GM21526 (cell line): ENCODE results near the gene ADAM15.

ENCODE experiments used
- ATAC-seq: cut with Tn5 transposase; IDR thresholded peaks from one replicate; pipeline ENCODE4 v1.9.1; 2021; ENCODE audit warnings: moderate library complexity; ENCODE audit not compliant: unreplicated experiment, low FRiP score

The ADAM15 gene

DNA sequence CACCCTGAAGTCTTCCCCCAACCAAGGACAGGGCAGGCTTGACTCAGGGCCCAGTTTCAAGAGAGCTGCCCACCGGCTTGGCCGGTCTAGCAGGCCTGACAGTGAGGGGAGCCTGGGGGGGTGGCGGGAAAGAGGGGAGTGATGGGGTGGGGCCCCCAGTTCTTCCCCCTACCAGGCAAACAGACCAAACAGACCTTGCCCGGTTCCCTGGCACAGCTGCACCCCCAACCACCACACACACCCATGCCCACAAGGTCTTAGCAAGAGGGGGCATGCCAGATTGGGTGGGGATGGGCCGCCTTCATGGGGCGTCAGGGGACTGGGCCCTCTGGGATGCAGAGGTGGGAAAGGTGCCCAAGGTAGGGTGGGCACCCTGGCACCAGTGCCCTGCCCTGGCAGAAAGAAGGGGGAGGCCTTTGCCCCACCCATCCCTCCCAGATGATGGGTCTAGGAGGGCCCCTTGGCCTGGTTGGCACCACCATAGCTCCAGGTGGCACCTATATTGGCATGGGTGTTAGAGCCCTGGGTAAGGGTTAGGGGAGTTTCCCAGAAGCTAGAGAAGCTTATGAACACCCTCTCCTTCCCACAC, 39.6 kb upstream of the ADAM15 start:
- ATAC-seq: no peak

DNA sequence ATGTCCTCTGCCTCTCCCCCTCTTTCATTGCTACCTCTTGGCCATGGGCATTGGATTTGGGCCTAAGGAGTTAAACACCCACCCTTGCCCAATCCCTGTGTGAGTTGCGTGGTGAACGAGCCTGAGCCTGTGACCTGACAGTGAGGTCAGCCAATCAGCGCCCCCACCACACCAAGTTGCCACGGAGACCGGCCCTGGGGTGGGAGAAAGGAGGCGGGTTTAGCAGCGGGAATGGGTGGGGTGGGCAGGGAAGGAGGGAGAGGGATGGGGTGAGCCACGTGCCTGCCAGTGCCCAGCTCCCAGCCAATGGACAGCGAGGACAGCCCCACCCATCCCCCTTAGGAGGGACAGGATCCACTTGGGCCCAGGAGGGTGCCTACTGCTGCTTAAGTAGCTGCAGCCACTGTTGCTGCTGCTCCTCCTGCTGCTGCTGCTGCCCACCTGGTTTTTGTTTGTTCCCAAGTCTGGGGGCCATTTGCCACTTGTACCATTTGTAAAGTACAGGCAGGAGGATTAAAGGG, 39.0 kb upstream of the ADAM15 start:
- no peak for ATAC-seq

DNA sequence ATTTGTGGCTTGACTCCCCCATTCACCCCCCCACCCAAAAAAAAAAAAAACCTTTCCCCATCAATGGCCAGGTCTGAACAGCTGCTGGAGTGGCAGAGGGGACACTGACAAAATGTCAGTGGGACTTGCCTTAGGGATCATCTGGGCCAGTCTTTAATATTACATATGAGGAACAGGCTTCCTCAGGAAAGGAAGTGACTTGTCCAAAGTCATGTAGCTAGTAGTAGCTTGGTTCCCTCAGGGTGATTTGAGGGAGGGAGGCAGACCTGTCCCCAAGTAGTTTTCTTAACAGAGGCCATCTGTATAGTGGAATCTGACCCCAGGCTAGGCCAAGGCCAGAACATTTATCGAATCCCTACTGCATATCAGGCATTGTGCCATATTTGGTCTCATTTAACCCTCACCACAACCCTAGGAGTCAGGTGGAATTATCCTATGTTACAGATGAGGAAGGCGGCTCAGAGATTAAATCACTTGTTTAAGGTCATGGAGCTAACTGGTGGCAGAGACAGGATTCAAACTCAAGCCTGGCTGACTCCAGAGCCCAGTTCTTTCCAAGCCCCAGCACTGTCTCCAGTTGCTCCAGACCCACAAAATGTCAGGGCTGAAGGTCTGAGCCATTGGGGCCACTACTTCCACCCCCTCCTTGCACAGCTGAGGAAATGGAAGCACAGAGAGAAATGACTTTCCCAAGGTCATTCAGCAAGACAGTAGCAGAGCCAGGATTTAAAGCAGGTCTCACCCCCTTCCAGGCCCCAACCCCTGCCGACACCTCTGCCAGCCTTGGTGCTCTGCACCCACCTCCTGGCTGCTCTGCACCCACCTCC, 38.1 kb upstream of the ADAM15 start:
- ATAC-seq: no peak

DNA sequence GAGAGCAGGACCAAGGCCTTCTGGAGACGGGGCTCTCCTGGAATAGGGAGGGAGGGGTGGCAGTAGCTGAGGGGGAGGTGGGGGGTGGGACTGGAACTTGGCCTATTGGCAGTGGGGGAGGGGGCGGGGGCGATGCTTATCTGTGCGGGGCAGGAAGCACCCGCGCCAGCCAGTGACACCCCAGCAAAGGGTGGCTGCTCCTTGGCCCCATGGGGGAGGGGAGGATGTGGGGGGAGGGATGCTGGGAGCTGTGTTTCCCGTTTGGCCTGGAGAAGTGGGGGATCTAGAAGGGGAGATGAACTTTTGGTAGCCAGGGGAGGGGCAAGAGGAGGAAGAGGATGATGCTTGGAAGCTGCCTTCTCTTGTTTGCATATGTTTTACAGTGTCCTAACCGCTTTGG, 37.5 kb upstream of the ADAM15 start:
- ATAC-seq: no peak

DNA sequence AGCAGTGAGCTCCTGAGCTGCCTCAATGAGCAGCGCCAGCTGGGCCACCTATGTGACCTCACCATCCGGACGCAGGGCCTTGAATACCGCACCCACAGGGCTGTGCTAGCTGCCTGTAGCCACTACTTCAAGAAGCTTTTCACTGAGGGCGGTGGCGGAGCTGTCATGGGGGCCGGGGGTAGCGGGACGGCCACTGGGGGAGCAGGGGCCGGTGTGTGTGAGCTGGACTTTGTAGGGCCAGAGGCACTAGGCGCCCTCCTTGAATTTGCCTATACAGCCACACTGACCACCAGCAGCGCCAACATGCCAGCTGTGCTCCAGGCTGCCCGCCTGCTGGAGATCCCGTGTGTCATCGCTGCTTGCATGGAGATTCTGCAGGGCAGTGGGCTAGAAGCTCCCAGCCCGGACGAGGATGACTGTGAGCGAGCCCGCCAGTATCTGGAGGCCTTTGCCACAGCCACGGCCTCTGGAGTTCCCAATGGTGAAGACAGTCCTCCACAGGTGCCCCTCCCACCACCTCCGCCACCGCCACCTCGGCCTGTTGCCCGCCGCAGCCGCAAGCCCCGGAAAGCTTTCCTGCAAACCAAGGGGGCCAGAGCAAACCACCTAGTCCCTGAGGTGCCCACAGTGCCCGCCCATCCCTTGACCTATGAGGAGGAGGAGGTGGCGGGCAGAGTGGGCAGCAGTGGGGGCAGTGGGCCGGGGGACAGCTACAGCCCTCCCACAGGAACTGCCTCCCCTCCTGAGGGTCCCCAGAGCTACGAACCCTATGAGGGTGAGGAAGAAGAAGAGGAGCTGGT, 36.2 kb upstream of the ADAM15 start:
- ATAC-seq: no peak

DNA sequence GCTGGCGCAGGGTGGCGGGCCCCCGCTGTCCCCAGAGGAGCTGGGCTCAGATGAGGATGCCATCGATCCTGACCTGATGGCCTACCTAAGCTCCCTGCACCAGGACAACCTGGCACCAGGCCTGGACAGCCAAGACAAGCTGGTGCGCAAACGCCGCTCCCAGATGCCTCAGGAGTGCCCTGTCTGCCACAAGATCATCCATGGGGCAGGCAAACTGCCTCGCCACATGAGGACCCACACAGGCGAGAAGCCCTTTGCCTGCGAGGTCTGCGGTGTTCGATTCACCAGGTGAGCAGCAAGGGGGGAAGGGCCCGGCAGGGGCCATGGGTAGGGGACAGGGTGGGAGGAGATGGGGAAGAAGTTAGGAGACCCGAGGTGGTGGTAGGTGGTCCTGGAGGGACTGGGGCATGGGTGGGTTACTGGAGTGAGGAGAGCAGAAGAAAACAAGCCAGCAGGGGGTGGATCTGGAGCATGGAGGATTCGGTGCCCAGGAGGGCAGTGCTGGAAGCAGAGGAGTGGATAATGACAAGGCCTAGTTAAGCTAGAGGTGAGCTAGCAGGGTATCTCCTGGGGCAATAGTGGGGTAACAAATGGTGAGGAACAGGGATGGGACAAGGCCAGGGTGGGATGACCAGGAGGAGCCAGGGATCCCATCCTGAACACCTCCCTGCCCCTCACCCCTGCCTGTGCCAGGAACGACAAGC, 35.4 kb upstream of the ADAM15 start:
- no peak for ATAC-seq

DNA sequence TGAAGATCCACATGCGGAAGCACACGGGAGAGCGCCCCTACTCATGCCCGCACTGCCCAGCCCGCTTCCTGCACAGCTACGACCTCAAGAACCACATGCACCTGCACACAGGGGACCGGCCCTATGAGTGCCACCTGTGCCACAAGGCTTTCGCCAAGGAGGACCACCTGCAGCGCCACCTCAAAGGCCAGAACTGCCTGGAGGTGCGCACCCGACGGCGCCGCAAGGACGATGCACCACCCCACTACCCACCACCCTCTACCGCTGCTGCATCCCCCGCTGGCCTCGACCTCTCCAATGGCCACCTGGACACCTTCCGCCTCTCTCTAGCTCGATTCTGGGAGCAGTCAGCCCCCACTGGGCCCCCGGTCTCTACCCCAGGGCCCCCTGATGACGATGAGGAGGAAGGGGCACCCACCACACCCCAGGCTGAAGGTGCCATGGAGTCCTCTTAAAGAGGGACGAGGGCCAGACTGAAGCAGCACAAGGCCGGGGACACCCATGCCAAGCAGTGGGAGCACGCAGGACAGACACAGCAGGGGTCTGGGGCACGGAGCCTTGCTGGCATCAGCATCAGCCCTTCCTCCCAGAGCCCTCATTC, 34.8 kb upstream of the ADAM15 start:
- ATAC-seq: no peak

DNA sequence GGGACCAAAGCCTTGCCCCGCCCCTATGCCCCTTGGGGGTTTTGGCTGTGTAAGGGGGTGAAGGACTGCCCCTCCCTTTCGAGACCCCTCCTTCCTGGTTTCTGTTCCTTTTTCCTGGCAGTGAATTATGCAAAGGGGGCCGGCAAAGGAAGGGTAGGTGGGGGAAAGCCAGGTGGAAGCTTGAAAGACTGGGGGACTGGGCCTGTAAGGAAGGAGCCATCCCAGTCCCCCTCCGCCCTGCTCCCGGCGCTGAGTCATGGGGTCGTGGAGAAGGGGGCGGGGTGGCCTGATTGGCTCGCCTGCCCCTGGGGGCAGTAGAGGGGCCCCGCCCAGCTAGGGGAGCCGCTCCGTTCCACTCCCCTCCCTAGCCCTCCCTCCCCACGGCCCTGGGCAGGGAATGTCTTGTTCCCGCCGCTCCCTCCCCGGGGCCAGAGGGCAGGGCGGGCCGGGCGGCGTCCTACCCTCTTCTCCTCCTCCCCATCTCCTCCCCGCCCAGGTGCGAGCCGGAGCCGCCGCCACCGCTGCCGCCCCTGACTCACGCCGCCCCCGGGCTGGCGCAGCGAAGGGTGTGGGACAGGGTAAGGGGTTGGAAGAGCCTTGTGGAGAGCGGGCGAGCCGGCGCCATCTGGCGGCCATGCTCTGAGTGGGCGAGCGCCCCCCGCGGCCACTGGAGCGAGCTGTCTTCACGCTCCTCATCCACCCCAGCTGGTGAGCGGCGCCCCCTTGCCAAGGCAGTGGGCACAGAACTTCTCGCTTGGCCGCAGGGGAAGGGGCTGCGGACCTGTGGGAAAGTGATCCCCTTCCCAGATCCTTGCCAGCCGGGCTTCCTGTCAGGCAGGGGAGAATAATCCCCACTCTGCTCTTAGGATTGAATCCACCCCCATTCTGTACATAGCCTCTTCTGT, 33.8 kb upstream of the ADAM15 start:
- no peak for ATAC-seq

DNA sequence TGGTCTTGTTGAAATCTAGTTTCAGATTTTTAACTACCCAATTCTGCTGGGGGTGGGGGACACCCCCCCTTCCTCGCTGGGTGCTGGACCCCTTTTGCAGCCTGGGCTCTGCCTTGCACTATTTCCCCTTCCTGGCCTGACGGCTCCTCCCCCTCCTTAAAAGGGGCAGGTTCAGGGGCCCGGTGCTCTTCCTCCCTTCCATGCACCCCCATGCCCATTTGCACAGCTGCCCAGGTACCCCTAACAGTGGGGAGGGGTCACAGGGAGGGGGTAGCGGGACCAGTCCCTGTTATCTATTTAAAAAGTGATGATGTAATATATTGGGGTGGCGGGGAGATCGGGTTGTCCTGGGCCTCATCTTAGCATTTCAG, 33.2 kb upstream of the ADAM15 start:
- no peak for ATAC-seq

DNA sequence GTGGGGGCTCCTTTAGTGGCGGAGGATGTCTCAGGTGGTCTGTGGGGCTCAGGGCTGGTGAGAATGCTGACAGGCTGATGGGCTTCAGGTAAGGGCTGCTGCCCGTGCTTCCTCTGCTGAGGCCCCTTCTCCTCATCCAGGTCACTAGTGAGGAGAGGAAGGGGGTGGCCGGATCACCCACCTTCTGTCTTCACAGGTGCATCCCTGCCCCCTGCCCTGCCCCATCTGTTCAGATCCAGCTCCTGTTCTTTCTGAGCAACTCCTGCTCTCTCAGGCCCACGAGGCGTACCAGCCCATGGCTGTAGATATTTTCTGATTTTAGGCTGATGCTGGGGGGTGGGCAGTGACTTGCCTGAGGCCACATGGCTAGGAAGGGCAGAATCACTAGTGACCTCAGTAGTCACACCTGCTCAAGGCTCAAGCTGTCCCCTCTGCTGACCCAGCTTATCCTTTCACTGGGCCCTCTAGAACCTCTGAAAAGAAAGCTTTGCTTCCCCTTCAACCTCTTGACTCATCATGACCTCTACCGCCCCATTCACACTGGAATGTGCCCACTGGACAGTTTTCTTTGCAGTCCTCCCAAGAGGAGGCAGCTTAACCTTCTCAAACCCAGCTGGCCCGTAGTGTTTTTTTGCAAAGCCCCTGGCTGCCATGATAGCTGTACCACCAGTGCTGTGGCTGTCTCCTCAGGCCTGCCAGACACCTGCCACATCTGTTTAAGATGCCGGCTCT, 32.3 kb upstream of the ADAM15 start:
- ATAC-seq: no peak

DNA sequence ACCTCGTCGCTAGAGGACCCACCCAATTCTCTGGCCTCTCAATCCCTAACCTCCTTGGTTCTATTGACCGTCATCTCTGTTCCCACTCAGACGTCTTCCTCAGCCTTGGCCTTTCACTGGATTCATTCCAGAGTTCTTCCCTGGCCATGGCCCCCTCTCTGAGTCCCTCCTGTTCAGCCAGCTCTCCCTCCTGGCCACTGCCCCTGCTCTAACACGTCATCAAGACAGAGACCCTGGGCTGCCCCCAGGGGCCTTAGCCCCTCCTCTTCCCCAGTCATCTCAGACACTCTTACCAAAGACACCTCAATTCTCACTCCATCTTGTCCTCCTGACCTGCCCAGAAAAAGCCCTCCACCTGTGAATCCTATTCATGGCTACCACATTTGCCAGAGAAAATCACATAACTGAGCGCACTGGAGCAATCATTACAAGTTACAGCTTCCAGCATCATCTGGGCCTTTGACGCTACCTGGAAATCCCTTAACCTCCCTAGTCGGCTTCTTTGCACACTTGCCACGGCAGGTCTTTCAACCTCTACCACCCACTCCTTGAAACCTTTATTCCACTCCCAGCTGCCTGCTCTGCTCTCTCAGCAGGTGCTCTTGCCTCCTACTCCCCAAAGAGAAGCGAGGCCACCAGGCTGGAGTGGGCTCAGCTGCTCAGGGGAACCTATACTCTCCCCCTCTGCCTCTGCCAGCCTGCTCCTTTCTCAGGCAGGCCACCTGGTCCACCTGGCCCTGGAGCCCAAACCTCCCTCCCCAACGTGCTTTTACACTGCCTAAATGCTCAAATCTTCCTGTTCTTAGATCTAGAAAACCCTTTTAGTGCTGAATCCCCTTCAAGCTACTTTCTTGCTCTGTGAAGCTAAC, 31.5 kb upstream of the ADAM15 start:
- no peak for ATAC-seq

DNA sequence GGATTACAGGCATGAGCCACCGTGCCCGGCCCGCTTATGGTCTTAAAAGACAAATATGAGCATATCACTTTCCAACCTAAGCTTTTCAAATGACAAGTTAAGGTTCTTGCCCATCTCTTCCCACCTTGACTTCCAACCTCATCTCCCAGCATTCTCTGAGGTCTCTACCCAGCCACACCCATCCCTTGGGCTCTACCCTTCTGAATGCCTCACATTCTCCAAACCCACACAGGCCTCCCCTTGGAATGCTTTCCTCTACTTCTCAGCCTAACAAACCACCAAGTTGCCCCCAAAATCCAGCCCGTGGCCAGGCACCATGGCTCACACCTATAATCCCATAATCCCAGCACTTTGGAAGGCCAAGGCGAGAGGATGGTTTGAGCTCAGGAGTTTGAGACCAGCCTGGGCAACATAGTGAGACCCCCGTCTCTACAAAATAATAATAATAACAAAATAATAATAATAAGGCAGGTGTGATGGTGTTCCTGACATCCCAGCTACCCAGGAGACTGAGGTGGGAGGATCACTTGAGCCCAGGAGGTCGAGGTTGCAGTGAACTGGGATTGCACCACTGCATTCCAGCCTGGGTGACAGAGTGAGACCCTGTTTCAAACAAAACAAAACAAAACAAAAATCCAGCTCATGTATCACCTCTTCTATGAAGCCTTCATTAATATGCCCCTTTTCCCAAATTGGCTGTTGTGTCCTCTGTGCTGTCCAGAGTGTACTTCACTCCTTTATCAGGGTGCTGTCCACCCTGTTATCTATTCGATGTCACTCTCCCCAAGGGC, 28.8 kb upstream of the ADAM15 start:
- ATAC-seq: no peak

DNA sequence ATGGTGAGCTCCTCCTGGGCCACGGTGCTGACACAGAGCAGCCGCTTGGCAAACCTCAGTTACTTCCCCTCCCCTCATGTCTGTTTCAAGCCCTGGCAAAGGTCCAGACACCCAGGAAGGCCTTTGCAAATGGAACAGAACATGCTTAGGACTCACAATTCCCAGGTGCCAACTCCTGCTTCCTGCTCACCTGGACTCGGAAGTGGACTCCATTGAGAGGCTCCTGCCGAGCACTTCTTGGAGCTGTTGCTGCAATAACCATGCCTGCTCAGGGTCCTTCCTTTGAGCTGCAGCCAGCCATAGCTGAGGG, 28.2 kb upstream of the ADAM15 start:
- ATAC-seq: no peak

DNA sequence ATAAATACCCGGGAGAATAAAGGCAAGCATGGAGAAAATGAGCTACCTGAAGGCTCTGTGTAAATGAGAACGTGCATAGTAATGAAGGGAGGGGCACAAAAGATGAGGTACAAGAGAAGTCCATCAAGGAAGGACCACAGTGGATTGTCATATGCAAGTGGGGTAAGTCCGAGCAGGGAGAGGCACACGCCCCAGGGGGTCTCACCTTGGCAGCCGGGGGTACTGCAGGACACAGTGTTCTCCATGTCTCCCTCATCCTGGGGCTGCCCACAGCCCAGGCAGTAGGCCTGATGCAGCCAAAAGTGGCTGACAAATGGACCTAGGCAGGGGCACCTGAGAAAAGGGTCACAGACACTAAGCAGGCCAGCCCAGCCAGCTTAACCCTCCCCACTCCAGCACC, 27.5 kb upstream of the ADAM15 start:
- no peak for ATAC-seq

DNA sequence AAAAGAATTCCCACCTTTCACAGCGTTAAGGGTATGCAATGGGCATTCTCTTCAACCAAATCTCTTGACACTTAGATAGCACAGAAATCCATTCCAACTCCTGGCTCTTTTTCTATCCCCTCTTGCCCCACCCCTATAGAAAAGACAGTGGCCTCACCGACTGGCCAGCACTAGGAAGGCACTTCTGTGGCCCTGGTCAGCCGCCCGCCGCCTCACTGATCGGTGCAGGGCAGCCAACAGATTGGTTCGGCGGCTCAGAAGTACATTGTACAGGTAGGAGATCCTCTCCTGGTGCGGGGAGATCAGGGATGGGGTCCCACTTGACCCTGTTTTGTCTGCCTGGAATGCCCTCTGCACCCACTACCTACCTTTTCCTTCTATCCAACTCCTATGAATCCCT, 26.8 kb upstream of the ADAM15 start:
- no peak for ATAC-seq

DNA sequence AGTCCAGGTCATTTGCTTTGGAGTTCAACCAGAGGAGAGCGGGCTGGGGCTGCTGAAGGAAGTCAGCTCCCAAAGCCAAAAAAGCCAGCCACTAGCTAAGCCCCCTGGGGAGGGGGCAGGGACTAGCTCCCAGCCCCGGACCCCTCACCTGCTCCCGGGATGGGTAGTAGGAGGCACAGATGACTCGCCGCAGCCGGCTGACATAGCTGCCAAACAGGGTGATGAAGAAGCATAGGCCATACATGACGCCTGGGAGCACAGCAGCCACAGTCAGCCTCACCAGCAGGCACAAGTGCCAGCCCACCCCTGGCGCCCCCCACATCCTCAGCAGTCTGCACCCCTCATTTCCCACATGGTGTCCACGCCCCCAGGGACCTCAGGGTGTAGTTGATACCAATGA, 25.0 kb upstream of the ADAM15 start:
- no peak for ATAC-seq

DNA sequence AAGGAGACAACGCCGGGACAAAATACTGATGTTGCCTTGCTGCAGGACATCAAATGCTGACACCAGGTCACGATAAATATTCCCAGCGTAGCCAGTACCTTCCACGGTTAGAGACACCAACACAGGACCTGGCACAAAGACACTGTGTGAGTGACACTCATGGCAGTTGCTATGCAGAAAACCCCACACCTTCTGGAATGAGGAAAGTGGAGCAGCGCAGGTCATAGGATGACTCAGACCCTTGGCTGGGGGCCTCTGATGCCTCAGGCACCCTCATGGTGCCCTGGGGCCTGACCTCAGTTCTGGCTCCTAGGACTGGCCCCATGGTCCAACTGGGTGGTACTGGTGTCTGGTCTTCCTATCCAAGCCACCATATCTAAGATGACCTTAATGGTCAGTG, 24.5 kb upstream of the ADAM15 start:
- ATAC-seq: no peak
